AG09309 (cell line): ENCODE data around the gene GMEB2.

Experiments
- DNase-seq: peaks from one replicate; pipeline ENCODE4 v3.0.0-alpha.2; 2010; ENCODE audit warnings: low read depth
- H3K4me3 ChIP-seq: 2 replicates; pipeline ENCODE4 v1.5.1; 2011; ENCODE audit warnings: mild to moderate bottlenecking, low read depth, low read length, moderate library complexity; ENCODE audit not compliant: control insufficient read depth
- CTCF ChIP-seq: IDR thresholded peaks from 2 replicates; pipeline ENCODE4 v1.5.1; 2011; ENCODE audit warnings: mild to moderate bottlenecking, low read depth, low read length, inconsistent platforms; ENCODE audit not compliant: insufficient read depth, control insufficient read depth; ENCODE audit errors: missing control alignments

GMEB2 gene

DNA sequence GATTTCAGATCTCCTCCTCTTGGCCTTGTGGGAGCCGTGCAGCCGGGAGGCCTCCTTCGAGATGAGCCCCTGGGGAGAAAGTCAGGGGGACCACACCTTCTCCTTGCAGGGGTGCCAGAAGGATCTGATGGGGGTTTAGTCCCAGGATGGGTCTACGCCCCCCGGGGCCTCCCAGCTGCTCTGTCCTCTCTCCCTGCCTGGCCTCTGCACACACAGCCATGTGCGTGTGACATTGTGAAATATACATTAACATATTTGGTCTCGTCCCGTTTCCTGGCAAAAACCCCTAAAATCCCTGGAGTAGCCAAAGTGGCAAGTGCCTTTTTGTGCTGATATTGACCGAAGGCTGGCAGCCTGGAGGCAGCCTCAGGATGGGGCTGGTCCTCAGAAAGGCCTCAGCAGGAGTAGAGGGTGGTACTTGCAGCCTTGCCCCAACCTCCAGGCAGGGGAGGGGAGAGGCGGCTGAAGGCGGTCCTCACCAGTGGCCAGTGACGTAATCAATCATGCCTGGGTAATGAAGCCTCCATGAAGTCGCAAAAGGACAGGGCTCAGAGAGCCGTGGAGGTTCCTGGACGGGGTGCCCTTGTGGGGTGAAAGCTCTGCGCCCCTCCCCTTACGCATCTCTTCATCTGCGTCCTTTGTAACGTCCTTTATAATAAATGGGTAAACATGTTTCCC lies 47.7 kb downstream of the GMEB2 start:
- H3K4me3 ChIP-seq, result no peak overlapping the region
- TF ChIP-seq CTCF, result no peak
- DNase-seq, result no peak

GRCh38 chr20:63578224-63579016 lies 48.5 kb downstream of the GMEB2 start:
- DNase-seq, result no peak
- no peak overlapping the region for H3K4me3 ChIP-seq
- TF ChIP-seq CTCF, result no peak

DNA sequence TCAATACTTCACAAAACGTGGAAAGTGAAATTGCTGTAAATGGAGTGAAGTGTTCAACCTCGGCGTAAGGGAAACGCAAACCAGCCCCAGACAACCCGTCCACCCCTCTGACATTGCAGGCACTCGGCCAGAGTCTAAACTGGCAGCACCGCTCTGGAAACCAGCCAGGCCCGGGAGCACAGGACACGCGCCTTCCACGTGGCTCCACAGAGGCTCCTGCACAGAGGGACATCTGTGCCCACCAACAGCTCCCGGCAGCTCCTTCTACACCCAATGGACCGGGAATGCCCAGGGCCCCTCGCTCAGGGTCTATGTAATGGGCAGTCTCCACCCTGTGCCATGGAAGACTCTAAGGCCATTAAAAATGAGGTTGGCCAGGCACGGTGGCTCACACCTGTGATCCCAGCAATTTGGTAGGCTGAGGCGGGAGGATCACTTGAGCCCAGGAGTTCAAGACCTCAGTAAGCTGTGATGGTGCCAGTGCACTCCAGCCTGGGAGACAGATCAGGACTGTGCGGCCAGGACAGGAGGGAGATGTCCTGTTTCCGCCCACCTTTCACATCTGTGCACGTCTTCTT lies 49.5 kb downstream of the GMEB2 start:
- H3K4me3 ChIP-seq, result no peak overlapping the region
- no peak for DNase-seq
- TF ChIP-seq CTCF, result no peak

- DNase-seq, result no peak
- no peak for TF ChIP-seq CTCF
- no peak overlapping the region for H3K4me3 ChIP-seq
These were observed 50.6 kb downstream of the GMEB2 start for GRCh38 chr20:63576311-63576710.

DNA sequence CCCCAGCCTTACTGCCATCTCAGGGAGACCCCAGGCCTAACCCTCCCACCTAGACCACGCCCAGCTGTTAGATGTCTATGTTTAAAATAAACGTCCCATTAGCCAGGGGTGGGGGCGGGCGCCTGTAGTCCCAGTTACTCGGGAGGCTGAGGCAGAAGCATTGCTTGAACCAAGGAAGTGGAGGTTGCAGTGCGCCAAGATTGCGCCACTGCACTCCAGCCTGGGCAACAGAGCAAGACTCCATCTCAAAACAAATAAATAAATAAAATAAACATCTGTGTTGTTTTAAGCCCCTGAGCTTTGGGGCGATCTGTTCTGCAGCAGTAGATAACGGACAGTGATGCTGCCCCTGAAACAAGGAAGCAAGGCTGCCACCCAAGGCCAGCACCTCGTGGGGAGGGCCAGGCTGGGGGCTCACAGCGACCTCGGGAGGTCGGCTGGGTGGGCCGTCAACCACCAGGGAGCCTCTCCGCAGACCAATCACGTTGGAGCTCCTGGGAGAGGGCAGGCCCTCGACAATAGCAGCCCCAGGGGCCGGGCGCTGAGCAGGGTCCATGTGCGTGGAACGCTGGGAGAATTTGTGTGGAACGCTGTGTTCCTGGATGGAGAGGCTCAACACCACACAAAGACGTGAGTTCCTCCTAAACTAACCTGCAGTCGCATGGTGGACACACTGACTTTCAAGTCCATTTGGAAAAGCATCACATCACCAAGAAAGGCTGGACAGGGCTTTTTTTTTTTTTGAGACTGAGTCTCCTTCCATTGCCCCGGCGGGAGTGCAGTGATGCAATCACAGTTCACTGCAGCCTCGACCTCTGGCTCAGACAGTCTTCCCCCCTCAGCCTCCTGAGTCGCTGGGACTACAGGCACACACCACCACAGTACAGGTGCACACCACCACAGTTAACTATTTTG lies 51.8 kb downstream of the GMEB2 start:
- H3K4me3 ChIP-seq, result no peak overlapping the region
- DNase-seq, result no peak

More for the DNA sequence above, 51.8 kb downstream of the GMEB2 start:
- TF ChIP-seq CTCF, result no peak
